Measurements from ENCODE around the gene MCC.

DNA sequence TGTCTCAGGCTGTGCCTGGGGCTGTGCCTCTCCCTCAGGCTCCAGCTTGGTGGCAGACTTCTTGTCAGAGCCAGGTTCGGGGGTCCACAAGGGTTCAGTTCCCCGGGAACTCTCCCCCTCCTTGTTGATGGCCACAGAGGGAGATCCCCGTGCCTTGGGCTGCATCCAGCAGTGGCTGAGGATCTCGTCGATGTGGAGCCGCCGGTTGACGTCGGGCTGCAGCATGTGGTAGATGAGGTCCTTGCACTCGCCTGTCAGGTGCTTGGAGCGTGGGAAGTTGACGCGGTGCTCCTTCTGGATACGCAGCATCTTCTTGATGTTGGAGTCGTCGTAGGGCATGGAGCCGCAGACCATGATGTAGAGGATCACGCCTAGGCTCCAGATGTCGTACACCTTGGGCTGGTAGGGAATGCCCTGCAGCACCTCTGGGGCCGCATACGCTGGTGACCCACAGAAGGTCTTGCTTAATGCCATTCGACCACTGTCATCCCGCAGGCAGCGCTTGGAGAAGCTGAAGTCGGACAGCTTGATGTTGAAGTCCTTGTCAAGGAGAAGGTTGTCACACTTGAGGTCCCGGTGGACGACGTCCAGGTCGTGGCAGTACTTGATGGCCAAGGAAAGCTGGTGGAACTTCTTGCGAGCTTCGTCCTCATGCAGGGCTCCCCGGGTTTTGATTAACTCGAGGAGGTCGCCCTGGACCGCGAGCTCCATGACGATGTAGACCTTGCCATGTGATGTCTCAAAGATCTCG is 54.2 kb downstream of the MCC start:
- TF ChIP-seq ZNF384 (IDR thresholded peaks at IDR 0.05) (no peak), FOXA1 (IDR thresholded peaks at IDR 0.05) (no peak)
